Skeletal muscle satellite cell (primary cell): ENCODE data around the gene NMRK2.
A peak's percentile ranks its signal among the peaks of the same experiment; 100 is the strongest.

Experiments
- H3K27me3 ChIP-seq: 2 replicates; pipeline ENCODE4 v1.7.0; 2013; ENCODE audit warnings: low read length; ENCODE audit not compliant: control insufficient read depth, insufficient read depth
- H3K36me3 ChIP-seq: 2 replicates; pipeline ENCODE4 v1.7.0; 2013; ENCODE audit warnings: mild to moderate bottlenecking, control low read depth, low read length; ENCODE audit not compliant: insufficient read depth
- H3K4me1 ChIP-seq: 2 replicates; pipeline ENCODE4 v1.7.0; 2013; ENCODE audit warnings: low read length; ENCODE audit not compliant: control insufficient read depth, insufficient read depth
- H3K4me2 ChIP-seq: 2 replicates; pipeline ENCODE4 v1.7.0; 2013; ENCODE audit warnings: mild to moderate bottlenecking, low read length
- H3K4me3 ChIP-seq: 2 replicates; pipeline ENCODE4 v1.7.0; 2013; ENCODE audit warnings: low read length
- H3K9ac ChIP-seq: 2 replicates; pipeline ENCODE4 v1.7.0; 2013; ENCODE audit warnings: mild to moderate bottlenecking, low read depth, low read length, moderate library complexity
- H3K9me3 ChIP-seq: replicated peaks from 2 replicates; pipeline ENCODE4 v1.7.0; 2013; ENCODE audit warnings: mild to moderate bottlenecking, control low read depth, low read length

Gene NMRK2

DNA sequence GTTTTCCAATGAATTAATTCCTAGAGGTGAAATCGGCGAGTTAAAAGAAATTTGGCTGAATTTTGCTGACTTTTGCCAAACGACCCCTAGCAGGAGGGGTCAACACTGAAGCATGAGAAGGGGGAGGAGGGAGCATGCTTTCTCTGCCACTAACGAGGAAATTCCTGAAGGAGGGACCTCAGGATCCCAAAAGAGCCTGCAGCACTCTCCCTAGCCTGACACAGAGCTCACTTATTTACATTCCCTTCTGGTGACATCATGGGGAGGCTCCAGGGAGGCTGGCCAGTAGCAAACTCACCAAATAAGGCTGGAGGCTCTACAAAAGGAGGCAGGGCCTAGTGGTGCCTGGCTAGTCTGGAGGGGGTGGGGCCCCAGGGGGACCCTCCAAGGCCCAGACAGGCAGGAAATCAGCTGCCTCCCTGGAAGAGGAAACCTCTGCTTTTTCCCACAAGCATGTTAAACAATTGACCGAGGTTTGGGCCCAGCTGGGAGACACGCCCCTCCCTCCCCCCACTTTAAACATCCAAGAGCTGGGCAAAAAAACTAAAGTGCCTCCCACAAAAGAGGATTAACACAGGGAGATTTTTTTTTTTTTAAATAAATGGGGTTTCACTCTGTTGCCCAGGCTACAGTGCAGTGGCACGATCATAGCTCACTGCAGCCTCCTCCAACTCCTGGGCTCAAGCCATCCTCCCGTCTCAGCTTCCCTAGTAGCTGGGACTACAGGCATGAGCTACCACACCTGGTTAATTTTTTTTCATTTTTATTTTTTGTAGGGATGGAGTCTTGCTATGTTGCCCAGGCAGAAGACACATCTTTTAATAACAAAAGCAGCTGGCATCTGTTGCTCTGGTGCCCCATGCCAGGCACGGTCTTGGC lies 35.9 kb downstream of the NMRK2 start:
- Histone ChIP-seq H3K9ac (peak overlapping the region; percentile 98), H3K27me3 (no peaks in the 10 kb centered on the region), H3K9me3 (no peaks in the 10 kb centered on the region), H3K4me2 (peak overlapping the region; percentile 90), H3K4me3 (peak overlapping the region; percentile 97), H3K36me3 (peaks cover 44% of the 10 kb centered on the region), H3K4me1 (peaks cover 25% of the 10 kb centered on the region)

DNA sequence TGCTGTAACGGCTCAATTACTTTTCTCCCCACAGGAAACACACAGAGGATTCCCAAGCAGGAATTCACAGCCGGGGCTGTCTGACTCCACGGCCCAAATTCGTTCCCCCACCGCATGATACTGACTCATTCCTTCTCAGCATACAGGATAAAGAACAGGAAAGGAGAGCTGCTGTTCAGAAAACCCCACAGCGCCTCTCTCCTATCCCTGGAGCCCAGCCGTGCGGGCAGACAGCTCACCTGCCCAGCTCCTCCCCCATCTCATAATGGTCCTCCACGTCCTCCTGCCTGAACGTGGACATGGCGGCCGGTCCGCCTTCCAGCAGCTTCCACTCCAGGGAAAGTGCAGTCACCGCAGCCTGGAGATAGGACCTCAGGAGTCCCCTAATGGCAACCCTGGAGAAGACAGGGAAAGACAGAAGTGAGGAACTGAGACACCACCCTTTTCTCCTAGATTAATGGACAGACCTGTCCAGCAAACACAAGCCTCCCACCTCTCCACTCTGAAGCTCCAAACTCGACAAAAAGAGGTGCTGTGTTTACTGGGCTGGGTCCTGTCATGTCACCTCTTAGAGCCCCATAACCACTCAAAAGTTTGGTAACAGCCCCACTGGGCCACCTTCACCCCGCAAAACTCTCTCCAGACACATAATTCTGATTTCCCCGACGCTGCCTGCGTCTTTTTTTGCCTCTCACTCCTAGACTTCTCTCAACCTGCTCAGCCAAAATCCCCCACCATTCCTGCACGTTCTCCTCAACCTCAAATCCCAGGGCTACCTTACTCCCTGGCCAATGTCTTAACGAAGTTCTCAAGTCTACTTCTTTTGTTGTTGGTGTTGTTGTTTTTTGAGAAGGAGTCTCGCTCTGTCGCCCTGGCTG lies 36.8 kb downstream of the NMRK2 start:
- peaks cover 38% of the 10 kb centered on the region for H3K36me3 ChIP-seq
- peak overlapping the region; percentile 98 for H3K9ac ChIP-seq

DNA sequence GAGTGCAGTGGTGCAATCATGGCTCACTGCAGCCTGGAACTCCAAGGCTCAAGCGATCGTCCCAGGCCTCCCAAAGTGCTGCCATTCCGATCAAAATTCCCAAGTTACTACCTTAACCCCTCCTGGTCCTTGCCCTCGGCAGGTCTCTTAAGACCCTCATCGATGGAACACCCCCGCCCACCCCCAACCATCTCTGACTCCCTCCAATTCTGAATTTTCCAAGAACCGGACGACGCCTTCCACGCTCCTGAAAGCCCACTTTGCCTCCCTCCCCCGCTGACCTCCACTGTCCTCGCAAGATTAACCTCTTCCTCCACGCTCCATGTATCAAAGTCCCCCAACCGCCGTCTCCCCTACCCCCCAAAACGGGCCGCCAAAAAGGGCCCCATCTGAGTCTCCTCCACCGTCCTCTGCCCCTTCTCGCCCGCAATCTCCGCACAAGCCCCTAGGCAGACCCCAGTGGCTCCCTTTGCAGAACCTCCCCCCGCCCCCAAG lies 37.5 kb downstream of the NMRK2 start:
- H3K9ac ChIP-seq = peak overlapping the region; percentile 98
- H3K4me3 ChIP-seq = peak overlapping the region; percentile 97
- H3K4me1 ChIP-seq = peaks cover 25% of the 10 kb centered on the region
- H3K27me3 ChIP-seq = no peaks in the 10 kb centered on the region
- H3K4me2 ChIP-seq = peak overlapping the region; percentile 90
- no peaks in the 10 kb centered on the region for H3K9me3 ChIP-seq
- peaks cover 37% of the 10 kb centered on the region for H3K36me3 ChIP-seq

More for the DNA sequence above, 36.8 kb downstream of the NMRK2 start:
- peaks cover 25% of the 10 kb centered on the region for H3K4me1 ChIP-seq
- peak overlapping the region; percentile 97 for H3K4me3 ChIP-seq
- H3K4me2 ChIP-seq = peak overlapping the region; percentile 90
- H3K27me3 ChIP-seq = no peaks in the 10 kb centered on the region
- H3K9me3 ChIP-seq = no peaks in the 10 kb centered on the region

DNA sequence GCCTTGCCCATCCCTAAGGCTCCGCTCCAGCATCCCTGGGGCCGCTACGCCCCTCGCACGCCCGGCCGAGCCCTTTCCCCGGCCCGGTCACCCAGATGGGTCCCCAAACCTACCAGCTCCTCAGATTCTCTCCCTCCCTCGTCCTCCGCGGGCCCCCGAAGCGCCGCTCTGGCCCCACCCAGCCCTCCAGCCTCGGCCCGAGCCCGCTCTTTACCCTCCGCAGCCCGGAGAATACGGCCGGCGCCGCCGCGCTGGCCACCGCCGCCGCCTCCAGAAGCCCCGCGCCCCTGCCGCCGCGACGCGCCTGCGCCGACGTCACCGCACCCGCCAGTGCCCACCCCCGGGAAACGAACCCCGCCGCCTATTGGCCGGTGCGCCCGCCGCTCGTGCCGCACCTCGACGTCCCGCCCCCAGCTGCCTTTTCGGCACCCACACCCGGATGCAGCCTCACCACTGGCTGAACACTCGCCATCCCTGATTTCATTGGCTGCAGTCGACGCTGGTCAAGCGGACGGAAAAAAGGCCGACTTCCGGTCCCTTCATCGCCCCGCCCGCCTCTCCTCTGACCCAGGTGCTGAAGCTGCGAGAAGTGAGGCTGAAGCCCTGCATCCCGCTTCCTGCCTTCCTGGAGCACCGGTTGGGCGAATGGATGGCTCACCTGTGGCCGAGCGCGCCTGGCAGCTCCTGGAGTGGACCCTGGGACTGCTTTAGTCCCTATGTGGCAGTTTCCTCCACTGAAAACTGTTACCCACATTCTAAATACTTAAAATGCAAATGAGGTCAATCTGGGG lies 38.1 kb downstream of the NMRK2 start, which contains the start of gene DAPK3:
Gene DAPK3, minus strand, starts transcription at position 292 of the 791 bp plus-strand sequence. CDS start 1,364 bp downstream, outside the sequence.
- H3K9me3 ChIP-seq = no peaks in the 10 kb centered on the region
- peaks cover 25% of the 10 kb centered on the region for H3K4me1 ChIP-seq
- H3K4me3 ChIP-seq = peak within 1 kb of the TSS; percentile 97
- H3K9ac ChIP-seq = peak within 1 kb of the TSS; percentile 98
- H3K27me3 ChIP-seq = no peaks in the 10 kb centered on the region
- peak within 1 kb of the TSS; percentile 90 for H3K4me2 ChIP-seq
- peaks cover 38% of the 10 kb centered on the region for H3K36me3 ChIP-seq

DNA sequence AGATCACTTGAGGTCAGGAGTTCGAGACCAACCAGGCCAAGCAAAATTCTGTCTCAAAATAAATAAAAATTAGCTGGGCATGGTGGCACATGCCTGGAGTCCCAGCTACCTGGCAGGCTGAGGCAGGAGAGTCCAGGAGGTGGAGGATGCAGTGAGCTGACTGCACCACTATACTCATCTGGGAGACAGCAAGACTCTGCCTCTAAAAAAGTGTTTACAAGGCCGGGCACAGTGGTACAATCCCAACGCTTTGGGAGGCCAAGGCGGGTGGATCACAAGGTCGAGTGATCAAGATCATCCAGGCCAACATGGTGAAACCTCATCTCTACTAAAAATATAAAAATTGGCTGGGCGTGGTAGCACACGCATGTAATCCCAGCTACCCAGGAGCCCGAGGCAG lies 42.3 kb downstream of the NMRK2 start:
- Histone ChIP-seq H3K9me3 (no peaks in the 10 kb centered on the region), H3K27me3 (no peaks in the 10 kb centered on the region), H3K9ac (no peak overlapping the region), H3K4me1 (peaks cover 2% of the 10 kb centered on the region), H3K36me3 (peaks cover 54% of the 10 kb centered on the region), H3K4me3 (no peak overlapping the region), H3K4me2 (no peak overlapping the region)

DNA sequence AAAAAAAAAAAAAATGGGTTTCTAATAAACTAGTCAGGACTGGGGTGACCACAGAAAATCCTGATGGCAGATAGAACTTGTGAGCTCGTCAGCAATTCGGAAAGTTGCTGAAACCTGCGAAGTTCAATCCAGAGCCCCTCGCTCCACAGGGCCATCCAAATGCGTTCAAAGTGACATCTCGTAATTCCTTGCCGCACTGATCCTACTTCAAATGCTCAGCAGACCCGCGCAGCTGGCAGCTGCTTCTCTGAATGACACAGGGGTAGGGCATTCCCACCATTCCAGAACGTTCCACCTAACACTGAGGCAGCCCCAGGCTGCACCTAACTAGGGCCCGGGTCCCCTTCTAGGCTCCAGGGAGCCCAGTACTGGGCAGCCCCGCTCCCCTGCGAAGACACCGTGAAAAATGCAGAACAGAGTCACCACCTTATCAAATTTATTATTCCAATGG lies 42.8 kb downstream of the NMRK2 start:
- Histone ChIP-seq H3K4me3 (no peak overlapping the region), H3K36me3 (peaks cover 59% of the 10 kb centered on the region), H3K9ac (no peak overlapping the region), H3K4me2 (no peak overlapping the region), H3K9me3 (no peaks in the 10 kb centered on the region), H3K27me3 (no peaks in the 10 kb centered on the region), H3K4me1 (peaks cover 4% of the 10 kb centered on the region)

DNA sequence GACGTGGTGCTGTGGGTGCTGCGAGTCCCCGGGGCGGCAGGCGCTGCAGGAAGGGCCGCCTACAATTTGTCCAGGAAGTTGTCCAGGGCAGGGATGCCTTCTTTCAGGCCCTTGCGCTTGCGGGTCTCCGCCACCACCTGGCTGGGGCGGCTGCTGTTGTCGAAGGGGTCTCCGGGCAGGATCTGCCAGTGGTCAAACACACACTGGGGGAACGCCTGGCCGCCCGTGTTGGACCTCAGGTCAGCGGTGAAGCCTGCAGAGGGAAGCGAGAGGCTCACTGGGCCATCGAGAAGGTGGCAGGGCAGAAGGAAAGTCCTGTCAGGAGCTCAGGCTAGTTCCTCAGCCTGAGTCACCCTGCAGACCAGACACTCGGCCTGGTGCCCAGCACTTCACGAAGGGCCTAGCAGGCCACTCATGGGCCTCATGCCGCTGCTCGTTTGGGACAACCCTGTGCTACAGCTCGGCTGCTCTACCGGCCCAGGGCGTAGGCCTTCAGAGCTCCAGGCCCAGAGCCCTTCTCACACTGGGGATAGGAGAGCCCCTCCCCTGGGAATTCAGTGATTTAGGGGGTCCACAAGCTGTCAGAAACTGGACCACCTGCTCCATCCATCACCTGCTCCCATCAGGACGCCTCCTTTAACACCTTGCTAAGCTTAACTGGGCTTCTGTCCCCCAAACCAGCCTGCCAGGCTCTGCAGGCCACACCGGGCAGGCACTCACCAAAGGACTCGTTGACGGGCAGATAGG lies 43.8 kb downstream of the NMRK2 start:
- Histone ChIP-seq H3K27me3 (no peaks in the 10 kb centered on the region), H3K4me3 (no peak overlapping the region), H3K36me3 (peaks cover 69% of the 10 kb centered on the region), H3K4me2 (no peak overlapping the region), H3K4me1 (peaks cover 5% of the 10 kb centered on the region), H3K9ac (no peak overlapping the region), H3K9me3 (no peaks in the 10 kb centered on the region)

DNA sequence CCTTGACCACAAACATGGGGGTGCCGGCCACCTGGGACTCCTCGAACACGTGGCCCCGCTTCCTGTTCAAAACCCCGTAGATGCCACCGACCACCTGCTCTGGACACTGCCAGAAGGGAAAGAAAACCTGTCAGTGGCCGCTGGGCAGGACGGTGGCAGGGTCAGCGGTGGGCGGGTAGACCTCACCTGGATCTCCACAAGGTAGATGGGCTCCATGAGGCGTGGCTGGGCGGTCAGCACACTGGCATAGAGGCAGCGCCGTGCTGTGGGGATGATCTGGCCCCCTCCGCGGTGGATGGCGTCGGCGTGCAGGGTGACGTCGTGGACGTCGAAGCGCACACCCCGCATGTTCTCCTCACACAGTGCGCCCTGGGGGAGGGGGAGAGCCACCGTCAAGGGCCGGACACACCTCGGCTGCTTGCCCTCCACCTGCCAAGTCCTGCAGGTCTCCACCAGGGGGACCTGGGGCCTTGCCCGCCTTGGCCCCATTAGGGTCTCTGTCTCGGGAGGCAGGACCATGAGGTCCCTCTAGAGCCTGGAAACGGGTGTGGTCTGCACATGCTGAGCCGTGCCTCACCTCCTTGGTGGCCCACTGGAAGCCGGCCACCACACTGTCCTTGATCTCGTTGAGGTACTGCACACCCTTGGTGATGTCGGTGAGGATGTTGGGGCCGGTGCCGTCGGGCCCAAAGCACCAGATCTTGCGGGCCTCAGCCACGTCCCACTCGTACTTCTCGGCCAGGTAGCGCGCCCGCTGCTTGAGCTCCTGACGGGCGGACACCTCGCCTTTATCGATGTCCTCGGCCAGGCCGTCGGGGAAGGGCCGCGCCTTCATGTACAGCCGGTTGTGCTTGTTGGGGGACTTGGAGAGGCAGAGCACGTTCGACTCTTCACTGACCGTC lies 44.6 kb downstream of the NMRK2 start:
- Histone ChIP-seq H3K36me3 (peaks cover 75% of the 10 kb centered on the region), H3K9me3 (no peaks in the 10 kb centered on the region), H3K4me3 (no peak overlapping the region), H3K4me2 (no peak overlapping the region), H3K4me1 (peaks cover 12% of the 10 kb centered on the region), H3K9ac (no peak overlapping the region), H3K27me3 (no peaks in the 10 kb centered on the region)

DNA sequence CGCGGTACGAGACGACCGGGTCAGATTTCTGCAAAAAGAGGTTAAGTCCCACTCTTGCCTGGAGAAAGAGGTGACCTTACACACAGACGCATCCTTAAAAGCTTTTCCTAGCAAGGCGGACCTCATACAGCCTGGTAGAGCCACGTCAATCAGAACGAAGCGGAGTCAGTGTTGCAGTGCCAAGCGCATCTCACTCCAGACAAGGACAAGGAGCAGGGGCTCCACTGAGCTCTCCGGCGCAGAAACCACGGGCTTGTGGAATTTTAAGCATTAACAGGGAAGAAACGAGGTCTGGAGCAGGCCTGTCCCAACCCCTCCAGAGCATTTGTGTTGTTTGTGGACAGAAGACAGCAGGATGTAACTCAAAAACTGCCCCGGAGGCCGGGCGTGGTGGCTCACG lies 45.3 kb downstream of the NMRK2 start:
- Histone ChIP-seq H3K36me3 (peaks cover 80% of the 10 kb centered on the region), H3K9me3 (no peaks in the 10 kb centered on the region), H3K4me3 (no peak overlapping the region), H3K4me2 (no peak overlapping the region), H3K9ac (no peak overlapping the region), H3K27me3 (no peaks in the 10 kb centered on the region), H3K4me1 (peaks cover 19% of the 10 kb centered on the region)

DNA sequence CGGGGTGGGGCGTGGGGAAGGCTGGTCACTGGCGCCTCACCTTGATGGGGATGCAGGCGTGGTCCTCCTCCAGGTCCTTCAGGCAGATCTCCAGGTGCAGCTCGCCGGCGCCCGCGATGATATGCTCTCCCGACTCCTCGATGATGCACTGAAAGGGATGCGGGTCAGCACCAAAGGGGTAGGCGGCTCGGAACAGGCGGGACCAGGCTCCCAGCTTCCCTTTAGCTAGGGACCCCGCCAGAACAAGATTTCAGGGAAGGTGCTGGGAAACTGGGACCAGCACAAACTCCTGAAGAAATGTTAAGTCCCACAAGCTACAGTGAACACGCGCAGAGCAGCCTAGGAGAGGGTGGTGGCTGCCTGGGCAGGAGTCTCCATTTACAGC lies 46.4 kb downstream of the NMRK2 start:
- H3K36me3 ChIP-seq = peaks cover 91% of the 10 kb centered on the region
- H3K4me3 ChIP-seq = no peak overlapping the region
- H3K9ac ChIP-seq = no peak overlapping the region
- H3K4me1 ChIP-seq = peaks cover 28% of the 10 kb centered on the region
- no peaks in the 10 kb centered on the region for H3K9me3 ChIP-seq
- H3K27me3 ChIP-seq = no peaks in the 10 kb centered on the region
- H3K4me2 ChIP-seq = no peak overlapping the region
